Small intestine (tissue), 16 donors: ENCODE data around the gene CXXC4. TPM values are rescaled to one million over a fixed set of nuclear protein-coding genes. Genes with fewer than 3 reads are reported as not detected.
A peak's percentile ranks its signal among the peaks of the same experiment; 100 is the strongest.

ENCODE experiments used
- DNase-seq, 2 donors: peaks; one replicate each; pipeline versions ENCODE4 v3.0.0 to v3.0.0-alpha.2; 2013
- FAIRE-seq: peaks from 2 replicates; lab custom pipeline; 2012; peaks lifted over from hg19 to GRCh38; lab: Jason Lieb, UNC
- H3K27ac ChIP-seq, 3 donors: one replicate each; pipeline ENCODE4 v1.5.1; 2013; ENCODE audit warnings: low read length in 2 of 3, mild to moderate bottlenecking in 2 of 3, control low read depth in 1 of 3, inconsistent platforms in 1 of 3, low read depth in 1 of 3, moderate library complexity in 1 of 3
- H3K27me3 ChIP-seq, 3 donors: one replicate each; pipeline ENCODE4 v1.6.1; 2013; ENCODE audit warnings: low read length in 3 of 3, inconsistent platforms in 1 of 3; ENCODE audit not compliant: control insufficient read depth in 3 of 3, insufficient read depth in 3 of 3
- H3K36me3 ChIP-seq, 3 donors: one replicate each; pipeline ENCODE4 v1.6.1; 2013; ENCODE audit warnings: low read length in 3 of 3, inconsistent platforms in 1 of 3, low read depth in 1 of 3, mild to moderate bottlenecking in 1 of 3, moderate library complexity in 1 of 3; ENCODE audit not compliant: control insufficient read depth in 3 of 3, insufficient read depth in 2 of 3
- H3K4me1 ChIP-seq, 3 donors: one replicate each; pipeline ENCODE4 v1.6.1; 2013; ENCODE audit warnings: low read length in 2 of 3, inconsistent platforms in 1 of 3, low read depth in 1 of 3, mild to moderate bottlenecking in 1 of 3, moderate library complexity in 1 of 3; ENCODE audit not compliant: control insufficient read depth in 3 of 3, insufficient read depth in 2 of 3
- H3K4me3 ChIP-seq, 3 donors: one replicate each; pipeline ENCODE4 v1.5.1; 2013; ENCODE audit warnings: low read length in 3 of 3, control low read depth in 1 of 3, inconsistent platforms in 1 of 3, low read depth in 1 of 3, mild to moderate bottlenecking in 1 of 3, moderate library complexity in 1 of 3
- H3K9me3 ChIP-seq, 2 donors: one replicate each; pipeline ENCODE4 v1.6.1; 2013; ENCODE audit warnings: low read depth in 1 of 2, low read length in 1 of 2; ENCODE audit not compliant: control insufficient read depth in 2 of 2, insufficient read depth in 1 of 2
- WGBS, 3 donors: extraction: QIAGEN DNeasy Blood & Tissue Kit; methylation state at CpG; one replicate each; pipeline ENCODE4 v1.1.7; 2013; 5-methylcytosine and 5-hydroxymethylcytosine counted together
- long read RNA-seq, 10 donors: transcript quantifications; one replicate each; lab custom pipeline, GENCODE V29; 2026
- polyA plus RNA-seq, 4 donors: library from polyadenylated mRNA; stranded (reverse) in 3 of 4; unstranded in 1 of 4; fragments of 200-250 nt in 3 of 4; fragments of 120-200 nt in 1 of 4; gene quantifications; one replicate each; pipeline versions ENCODE4 v1.2.1 to v1.2.3, GENCODE V29; 2013
- donor health status: healthy with polysubstance abuse.
- donor health status: control.
- donor health status: control.
- donor health status: Bipolar disorder and iron deficiency.
- donor health status: healthy.

CXXC4 gene
- polyA plus RNA-seq: 10 to 100 TPM in 1 of 4 donors, 1 to 10 TPM in 2, under 1 TPM in 1; 0.54 to 15.3 (median 1.2) TPM
- long read RNA-seq, donor 1, partial matches to known transcripts: 13 of 13 reads
- long read RNA-seq, donor 1, other reads (novel, unspliced or antisense): 0 of 13 reads
- long read RNA-seq, donor 2: 0 reads
- long read RNA-seq, donor 3, full-length matches to known transcripts: 1 of 1 reads
- long read RNA-seq, donor 3, partial matches to known transcripts: 0 of 1 reads
- long read RNA-seq, donor 3, other reads (novel, unspliced or antisense): 0 of 1 reads
- long read RNA-seq, donor 4: 0 reads
- long read RNA-seq, donor 5: 0 reads
- long read RNA-seq, donor 6: 0 reads
- long read RNA-seq, donor 7: 0 reads
- long read RNA-seq, donor 8: 0 reads
- long read RNA-seq, donor 9: 0 reads
- long read RNA-seq, donor 10, partial matches to known transcripts: 0 of 3 reads
- long read RNA-seq, donor 10, other reads (novel, unspliced or antisense): 0 of 3 reads

DNA sequence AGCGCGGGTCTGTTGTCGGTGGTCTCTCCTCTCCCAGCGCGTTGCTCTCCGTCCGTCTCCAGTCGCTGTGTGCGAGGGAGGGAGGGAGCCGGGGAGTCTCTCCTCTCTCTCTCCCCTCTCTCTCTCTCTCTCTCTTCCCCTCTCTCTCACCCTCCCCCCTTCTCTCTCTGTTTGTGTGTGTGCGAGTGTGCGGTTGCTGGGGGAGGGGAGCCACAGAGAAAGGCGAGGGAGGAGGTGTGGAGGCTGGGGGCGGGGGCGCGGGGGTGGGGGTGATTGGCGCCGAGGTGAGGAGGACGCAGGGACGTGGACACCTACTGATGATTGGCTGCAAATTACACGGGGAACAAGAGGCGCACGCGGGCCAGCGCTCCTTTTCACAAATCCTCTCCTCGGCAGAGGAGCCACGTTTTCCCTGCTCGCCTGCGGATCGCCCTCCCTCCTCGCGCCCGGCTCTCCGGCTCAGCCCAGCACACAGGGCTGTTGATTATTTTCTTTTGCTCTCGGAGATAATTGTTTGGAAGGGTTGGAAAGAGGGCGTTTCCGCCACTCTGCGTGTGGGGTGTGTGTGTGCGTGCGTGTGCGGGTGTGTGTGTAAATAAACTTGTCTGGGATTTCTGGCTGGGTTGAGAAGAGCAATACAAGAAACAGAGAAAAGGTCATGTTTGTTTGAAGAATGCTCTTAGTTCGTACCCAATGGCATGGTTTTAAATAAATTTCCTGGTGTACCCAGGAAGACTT lies at the start of gene CXXC4:
Gene CXXC4, minus strand, starts transcription at position 73 of the 738 bp plus-strand sequence. CDS start 3,092 bp downstream, outside the sequence.
- H3K4me1 ChIP-seq: peaks cover 0 to 14% (median 1%) of the 10 kb centered on the region in 3 donors
- no peaks in the 10 kb centered on the region for H3K27me3 ChIP-seq
- peak within 1 kb of the TSS; percentile 74 to 96 (median 79) for H3K27ac ChIP-seq
- peak within 1 kb of the TSS; percentile 39 to 79 (median 55) for H3K4me3 ChIP-seq
- no peaks in the 10 kb centered on the region for H3K9me3 ChIP-seq
- FAIRE-seq (no peak), DNase-seq (peak; percentile 78 to 89)
- H3K36me3 ChIP-seq: no peaks in the 10 kb centered on the region
- 0 to 3% (median 1%) methylated on average over 29 to 42 of the region's 42 CpGs for WGBS, 3 donors

DNA sequence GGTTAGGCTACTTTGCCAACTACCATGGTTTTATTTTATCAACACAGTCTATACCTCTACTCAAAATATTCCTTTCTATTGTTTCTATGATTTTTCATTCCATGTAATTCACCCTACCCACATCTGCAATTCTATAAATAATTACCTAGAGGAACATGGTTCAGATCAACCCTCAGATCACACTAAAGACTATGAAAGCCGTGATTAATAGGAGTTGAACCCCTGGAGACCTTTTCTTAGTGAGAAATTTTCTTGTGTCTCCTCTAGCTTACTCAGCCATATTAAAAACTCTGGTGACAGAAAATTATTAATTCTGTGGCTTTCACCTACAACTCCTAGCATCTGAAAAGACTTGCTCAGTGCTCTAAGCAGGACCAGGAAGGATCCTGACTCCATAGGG lies 38.5 kb upstream of the CXXC4 start:
- Histone ChIP-seq H3K27ac (no peak overlapping the region), H3K36me3 (no peaks in the 10 kb centered on the region), H3K9me3 (no peaks in the 10 kb centered on the region), H3K4me1 (no peaks in the 10 kb centered on the region), H3K27me3 (no peaks in the 10 kb centered on the region), H3K4me3 (no peak overlapping the region)
- FAIRE-seq: no peak
- WGBS, 3 donors: 63 to 86% (median 79%) methylated on average over 1 of the region's 1 CpG
- no peak for DNase-seq

DNA sequence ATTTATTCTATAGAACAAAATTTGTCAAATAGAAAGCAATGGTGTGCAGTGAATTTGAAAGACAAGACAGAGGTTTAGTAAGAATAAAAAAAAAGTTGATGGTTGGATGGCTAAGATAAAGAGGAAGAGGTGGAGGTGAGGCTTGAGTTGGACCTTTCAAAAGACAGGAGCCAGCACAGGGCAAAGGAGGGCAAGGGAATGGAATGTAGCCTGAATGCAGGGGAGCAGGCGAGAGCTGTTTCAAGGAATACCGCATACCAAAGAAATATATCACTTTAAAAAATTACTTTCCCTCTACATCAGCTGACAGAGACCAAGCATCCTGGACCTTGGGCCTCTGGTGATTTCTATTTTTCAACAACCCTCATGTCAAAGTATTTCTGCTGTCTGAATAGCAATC lies 38.0 kb upstream of the CXXC4 start:
- Histone ChIP-seq H3K9me3 (no peaks in the 10 kb centered on the region), H3K4me3 (no peak overlapping the region), H3K4me1 (no peaks in the 10 kb centered on the region), H3K27ac (no peak overlapping the region), H3K36me3 (no peaks in the 10 kb centered on the region), H3K27me3 (no peaks in the 10 kb centered on the region)
- 84 to 96% (median 92%) methylated on average over 2 of the region's 2 CpGs for WGBS, 3 donors
- FAIRE-seq (no peak), DNase-seq (no peak)

DNA sequence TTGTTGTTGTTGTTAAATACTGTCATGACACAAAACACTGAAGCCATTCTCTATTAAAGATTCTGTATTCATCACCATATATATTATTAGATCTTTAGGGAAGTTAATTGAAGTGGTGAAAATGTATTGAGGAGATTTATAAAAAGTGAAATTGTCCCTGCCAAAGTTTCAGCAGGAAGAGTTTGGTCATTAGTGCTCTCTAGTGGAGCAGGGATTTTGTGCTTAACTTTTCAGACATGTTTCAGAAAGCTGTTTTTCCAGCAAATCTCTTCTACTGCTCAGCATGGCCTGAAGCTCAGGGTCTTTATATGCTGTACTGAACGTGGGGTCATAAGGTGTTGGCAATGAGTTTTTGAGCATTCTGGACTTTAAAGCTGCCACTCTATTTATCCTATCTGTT lies 36.7 kb upstream of the CXXC4 start:
- Histone ChIP-seq H3K27me3 (no peaks in the 10 kb centered on the region), H3K9me3 (no peaks in the 10 kb centered on the region), H3K4me1 (no peaks in the 10 kb centered on the region), H3K4me3 (no peak overlapping the region), H3K36me3 (no peaks in the 10 kb centered on the region), H3K27ac (no peak overlapping the region)
- WGBS, 3 donors: 26 to 36% (median 29%) methylated on average over 1 of the region's 1 CpG
- FAIRE-seq: no peak
- DNase-seq: peak; percentile 12 to 13

DNA sequence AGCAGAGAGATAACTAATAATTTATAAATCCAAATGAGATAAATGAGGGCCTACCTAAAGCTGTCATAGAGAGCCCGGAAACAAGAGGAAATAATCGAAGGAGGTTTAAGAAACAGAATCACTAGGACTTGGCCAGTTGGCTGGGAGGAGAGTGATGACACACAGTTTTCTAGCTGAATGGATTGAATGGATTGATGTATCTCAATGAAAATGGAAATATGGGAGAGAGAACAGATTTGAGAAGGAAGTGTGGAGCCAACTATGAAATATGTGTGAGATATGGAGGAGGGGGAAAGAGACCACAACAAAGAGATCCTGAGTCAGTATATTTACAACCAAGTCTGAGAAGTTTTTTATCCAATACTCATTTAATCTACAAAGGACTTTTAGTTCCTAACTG lies 35.7 kb upstream of the CXXC4 start:
- FAIRE-seq (no peak), DNase-seq (no peak)
- H3K27me3 ChIP-seq: no peaks in the 10 kb centered on the region
- no peaks in the 10 kb centered on the region for H3K36me3 ChIP-seq
- H3K27ac ChIP-seq: no peak overlapping the region
- H3K4me3 ChIP-seq: no peak overlapping the region
- no peaks in the 10 kb centered on the region for H3K4me1 ChIP-seq
- 94 to 100% (median 95%) methylated on average over 2 of the region's 2 CpGs for WGBS, 3 donors
- no peaks in the 10 kb centered on the region for H3K9me3 ChIP-seq

DNA sequence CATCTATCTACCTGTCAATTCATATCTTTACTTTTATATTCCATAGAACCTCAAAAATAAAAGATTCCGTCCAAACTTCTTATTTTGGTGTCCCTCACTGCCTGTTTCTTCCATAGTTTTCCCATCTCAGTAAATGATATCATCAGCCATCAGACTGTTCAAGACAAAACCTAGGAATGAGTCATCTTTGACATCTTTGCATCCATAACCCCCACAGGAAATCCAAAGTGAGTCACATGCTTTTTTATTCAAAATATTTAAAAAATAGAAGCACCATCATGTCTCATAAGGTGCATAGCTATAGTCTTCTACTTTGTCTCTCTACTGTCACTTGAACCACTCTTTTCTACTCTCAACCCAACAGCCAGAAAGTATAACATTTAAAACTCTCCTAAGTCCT lies 29.9 kb upstream of the CXXC4 start:
- FAIRE-seq (no peak), DNase-seq (no peak)
- Histone ChIP-seq H3K27ac (no peak overlapping the region), H3K4me3 (no peak overlapping the region), H3K4me1 (no peaks in the 10 kb centered on the region), H3K9me3 (no peaks in the 10 kb centered on the region), H3K27me3 (no peaks in the 10 kb centered on the region), H3K36me3 (no peaks in the 10 kb centered on the region)
- 70 to 85% (median 77%) methylated on average over 1 of the region's 1 CpG for WGBS, 3 donors

DNA sequence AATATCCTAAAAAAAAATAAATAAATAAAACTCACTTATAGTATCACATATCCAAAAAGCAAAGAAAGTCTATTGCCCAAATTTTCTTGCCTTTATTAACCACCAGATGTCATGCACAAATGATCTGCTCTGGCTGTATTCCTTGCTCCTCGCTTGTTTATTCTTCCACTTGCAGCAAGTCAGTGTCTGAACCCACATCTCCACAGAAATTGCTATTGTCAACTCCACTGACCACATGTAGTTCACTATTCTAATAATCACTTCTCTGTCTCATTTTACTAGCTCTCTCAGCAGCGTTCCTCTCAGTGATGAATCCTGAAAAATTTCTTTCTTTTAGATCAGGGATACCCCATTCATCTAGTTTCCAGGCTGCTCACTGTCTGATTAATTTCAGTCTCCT lies 29.3 kb upstream of the CXXC4 start:
- no peak for DNase-seq
- Histone ChIP-seq H3K4me3 (no peak overlapping the region), H3K9me3 (no peaks in the 10 kb centered on the region), H3K4me1 (no peaks in the 10 kb centered on the region), H3K36me3 (no peaks in the 10 kb centered on the region), H3K27ac (no peak overlapping the region), H3K27me3 (no peaks in the 10 kb centered on the region)
- WGBS, 3 donors: 31 to 80% (median 59%) methylated on average over 2 of the region's 2 CpGs
- FAIRE-seq: no peak

DNA sequence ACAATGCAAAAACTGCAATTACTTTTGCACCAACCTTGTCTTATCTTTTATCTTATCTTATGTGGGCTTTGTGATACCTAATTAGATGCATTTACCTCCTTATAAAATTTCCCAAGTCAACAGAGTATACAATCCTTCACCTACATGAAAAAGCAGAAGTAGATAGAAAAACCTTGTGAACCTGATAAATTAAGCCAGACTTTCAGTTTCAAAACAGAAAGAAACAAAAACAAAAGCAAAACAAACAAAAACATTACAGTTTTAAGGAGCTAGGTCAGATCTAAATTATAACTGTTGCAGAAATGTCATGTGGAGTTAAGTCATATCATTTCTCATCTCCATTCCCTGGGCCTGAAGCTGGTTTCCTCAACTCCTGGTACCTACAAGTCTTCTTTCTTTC lies 24.9 kb upstream of the CXXC4 start:
- Histone ChIP-seq H3K27me3 (no peaks in the 10 kb centered on the region), H3K4me1 (no peaks in the 10 kb centered on the region), H3K27ac (no peak overlapping the region), H3K36me3 (no peaks in the 10 kb centered on the region), H3K4me3 (no peak overlapping the region), H3K9me3 (no peaks in the 10 kb centered on the region)
- DNase-seq (no peak), FAIRE-seq (no peak)
